HG03378 (cell line): ENCODE results near the gene SCG3.
A peak's percentile ranks its signal among the peaks of the same experiment; 100 is the strongest.

ENCODE experiments used
- ATAC-seq: cut with Tn5 transposase; IDR thresholded peaks from one replicate; pipeline ENCODE4 v1.9.1; 2021; ENCODE audit warnings: mild to moderate bottlenecking, moderate library complexity; ENCODE audit not compliant: unreplicated experiment

Gene SCG3

DNA sequence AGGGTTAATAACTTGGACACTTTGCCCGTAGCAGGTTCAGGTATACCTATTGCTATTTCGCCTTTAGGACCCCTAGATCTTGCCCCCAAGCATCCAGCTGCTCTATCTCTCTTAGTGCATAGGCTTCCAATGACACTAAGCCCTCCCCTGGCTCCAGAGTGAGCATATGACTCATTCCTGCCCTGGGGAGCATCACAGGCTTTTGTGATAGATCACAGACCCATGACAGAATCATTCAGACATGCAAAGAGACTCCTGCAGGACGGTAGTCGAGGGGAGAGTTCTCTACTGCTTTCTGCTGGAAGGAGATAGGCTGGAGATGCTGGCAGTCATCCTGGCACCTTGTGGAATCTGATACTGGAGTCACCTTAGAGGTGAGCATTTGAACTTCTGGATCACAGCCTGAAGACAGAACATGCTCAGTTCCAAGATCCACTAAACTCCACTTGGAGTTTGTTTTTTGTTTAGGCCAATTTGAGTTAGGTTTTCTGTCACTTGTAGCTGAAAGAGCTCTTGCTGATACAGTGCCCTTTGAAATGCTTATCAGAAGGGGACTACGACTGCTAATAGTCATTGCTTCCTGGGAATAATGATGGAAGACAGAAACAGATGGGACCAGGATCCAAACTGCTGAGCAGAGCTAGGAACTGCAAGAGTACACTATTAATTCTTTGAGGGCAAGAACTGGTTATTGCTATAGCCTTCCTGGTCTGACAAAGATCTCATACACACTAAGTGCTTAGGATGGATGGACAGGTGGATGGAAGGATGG, 45.2 kb downstream of the SCG3 start:
- peak; percentile 85 for ATAC-seq

GRCh38 chr15:51727141-51727897, 46.0 kb downstream of the SCG3 start:
- no peak for ATAC-seq

GRCh38 chr15:51731549-51732267, 50.4 kb downstream of the SCG3 start:
- ATAC-seq = peak; percentile 69

DNA sequence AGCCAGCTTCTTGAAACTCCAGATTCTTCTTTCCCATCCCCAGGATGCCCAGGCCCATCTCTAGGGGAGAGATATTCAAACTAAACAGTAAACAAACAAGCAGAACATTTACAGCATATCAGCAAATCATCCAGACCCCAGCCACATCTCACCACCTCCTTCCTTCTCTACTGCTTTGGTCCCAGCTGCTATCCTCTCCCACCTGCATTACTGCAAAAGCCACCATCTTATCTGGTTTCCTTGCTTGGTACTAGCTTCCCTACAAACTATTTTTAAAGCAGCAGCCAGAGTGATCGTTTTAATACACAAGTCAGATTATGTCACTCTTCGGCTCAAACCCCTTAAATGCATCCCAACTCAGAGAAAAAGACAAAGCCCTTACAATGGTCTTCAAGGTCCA, 51.3 kb downstream of the SCG3 start:
- no peak for ATAC-seq

- no peak for ATAC-seq
These were observed 54.1 kb downstream of the SCG3 start for GRCh38 chr15:51735228-51736010.

DNA sequence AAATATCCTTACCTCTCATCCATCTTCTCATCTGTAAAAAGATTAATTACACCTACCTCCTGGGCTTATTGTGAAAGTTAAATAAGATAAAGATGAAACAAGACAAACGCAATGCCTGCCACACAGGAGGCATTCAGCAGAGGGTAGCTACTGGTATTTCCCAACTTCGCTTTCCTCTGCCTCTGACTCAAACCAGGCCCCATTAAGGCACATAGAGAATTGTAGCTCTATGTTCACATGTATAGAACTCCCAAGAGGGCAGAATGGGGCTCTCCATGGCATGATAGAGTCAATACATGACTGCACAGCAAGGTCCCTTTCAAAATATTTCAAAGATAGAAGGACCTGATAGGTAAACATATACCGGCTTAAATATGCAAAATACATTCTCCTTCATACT, 54.8 kb downstream of the SCG3 start:
- peak; percentile 35 for ATAC-seq

GRCh38 chr15:51736751-51737521, 55.6 kb downstream of the SCG3 start:
- ATAC-seq = no peak

DNA sequence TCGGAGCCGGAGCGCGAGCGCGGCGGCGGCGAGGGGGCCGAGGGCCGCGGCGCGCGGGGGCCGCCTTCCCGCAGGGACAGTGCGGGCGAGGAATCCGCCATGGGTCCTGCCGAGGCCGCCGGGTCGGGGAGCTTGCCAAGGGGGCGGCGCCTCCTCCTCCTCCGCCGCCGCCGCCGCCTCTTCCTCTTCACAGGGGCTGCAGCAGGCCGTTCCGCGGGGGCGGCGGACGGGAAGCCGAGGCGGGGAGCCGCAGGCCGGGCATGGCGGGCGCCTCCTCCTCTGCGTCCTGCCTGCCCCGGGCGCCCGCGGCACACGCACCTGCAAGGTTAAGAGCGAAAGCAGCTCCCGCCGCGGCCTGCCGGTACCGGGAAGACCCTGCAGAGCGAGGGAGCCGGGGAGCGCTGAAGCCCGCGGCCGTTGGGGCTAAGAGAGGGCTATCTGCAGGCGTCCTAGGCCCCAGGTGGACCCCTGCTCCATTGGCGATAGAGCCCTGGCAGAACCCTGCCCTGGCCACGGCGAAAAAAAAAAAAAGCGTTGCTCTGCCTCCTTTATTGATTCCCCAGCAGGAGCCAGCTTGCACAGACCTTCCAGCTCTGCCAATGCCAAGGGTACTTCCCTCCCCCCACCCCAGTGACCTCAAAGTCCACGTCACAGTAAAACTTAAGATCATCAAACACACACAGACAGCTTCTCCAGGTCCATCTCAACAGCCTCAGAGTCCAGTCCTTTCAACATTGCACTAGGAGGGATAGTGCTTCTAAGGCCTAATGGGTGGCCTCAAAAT, 56.4 kb downstream of the SCG3 start, which contains the start of gene LYSMD2:
Gene LYSMD2 (minus strand): TSS at position 134 of the 784 bp plus-strand sequence. CDS start 33 bp downstream, at position 101.
- no peak for ATAC-seq

DNA sequence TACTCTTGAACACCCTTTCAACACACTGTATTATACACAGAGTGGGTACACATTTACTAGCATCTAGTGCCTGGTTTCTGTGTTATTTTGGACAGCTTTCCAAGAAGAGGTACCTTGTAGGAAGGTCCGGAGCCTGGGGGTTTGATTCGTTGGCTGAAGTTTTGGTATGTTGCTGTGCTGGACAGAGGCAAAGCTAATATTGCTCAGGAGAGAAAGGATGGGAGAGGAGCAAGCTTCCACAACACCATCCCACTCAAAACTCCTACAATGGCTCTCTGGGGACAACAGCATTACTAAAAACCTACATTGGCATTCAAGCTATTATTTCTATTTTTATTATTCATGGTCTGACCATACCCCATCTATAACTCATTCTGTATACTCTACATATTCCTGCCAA, 57.2 kb downstream of the SCG3 start:
- no peak for ATAC-seq

GRCh38 chr15:51739061-51739712, 57.9 kb downstream of the SCG3 start:
- ATAC-seq = no peak

- ATAC-seq = no peak
These were observed 68.0 kb downstream of the SCG3 start for GRCh38 chr15:51749307-51749706.

DNA sequence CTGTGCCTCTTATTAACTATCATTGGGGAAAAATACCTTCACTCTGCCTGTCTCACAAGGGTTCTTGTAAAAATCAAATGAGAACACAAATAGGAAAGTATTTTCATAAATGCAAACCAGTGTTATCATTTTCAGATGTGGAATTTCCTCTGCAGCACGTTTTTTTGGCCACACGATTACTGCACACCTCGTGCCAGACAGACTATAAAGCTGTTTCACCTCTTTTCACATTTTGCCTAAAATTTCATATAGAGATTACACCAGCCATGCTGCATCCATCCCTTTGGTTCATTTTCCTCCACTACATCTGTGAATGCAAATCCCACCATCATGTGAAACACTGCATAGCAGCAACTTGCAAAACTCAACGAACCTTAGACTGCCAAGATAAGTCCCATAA, 68.9 kb downstream of the SCG3 start:
- ATAC-seq = no peak

DNA sequence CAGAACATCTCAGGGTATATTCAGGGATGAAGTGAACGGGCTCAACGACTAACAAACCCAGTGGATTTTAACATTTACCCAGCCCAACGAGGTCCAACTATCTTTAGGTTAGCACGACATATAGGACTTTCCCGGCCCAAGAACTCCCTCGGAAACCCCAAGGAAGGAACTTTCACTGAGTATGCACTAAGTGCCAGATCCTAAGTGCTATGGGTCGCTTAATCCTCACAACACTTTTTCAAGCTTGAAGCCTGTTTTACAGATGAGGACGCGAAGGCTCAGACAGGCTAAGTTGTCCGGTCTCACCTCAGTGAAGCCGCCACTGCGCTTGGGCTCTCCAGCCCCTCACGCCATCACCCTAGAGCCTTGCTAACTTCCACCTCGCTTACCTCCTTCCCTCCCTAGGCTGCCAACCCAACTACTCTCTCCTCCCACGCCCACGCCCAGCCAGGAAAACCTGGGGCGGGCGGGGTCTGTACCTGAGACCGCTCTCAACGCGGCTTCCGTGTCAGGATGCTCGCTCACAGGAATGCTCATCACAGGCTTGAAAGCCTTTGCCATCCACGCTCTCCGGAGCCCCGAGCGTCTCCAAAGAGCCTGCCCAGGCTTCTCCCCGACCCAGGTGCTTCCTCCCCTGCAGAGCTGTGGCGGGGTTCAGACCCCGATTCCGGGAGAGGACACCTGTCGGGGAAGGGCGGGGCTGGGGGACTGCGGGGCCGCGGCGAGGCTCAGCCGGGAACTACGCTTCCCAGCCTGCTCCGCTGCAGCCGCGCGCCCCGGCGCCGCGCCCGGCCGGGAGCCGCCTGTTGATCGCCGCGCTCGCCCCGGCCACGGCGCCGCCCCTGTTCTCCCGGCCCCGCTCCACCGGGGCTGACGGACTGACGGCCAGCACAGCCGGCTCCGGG, 69.7 kb downstream of the SCG3 start, which contains the start of gene TMOD2:
Gene TMOD2 (plus strand): TSS at position 806 of the 905 bp plus-strand sequence. CDS start 14,845 bp downstream, outside the sequence.
- ATAC-seq = no peak

GRCh38 chr15:51751697-51752683, 70.7 kb downstream of the SCG3 start:
- ATAC-seq = no peak

DNA sequence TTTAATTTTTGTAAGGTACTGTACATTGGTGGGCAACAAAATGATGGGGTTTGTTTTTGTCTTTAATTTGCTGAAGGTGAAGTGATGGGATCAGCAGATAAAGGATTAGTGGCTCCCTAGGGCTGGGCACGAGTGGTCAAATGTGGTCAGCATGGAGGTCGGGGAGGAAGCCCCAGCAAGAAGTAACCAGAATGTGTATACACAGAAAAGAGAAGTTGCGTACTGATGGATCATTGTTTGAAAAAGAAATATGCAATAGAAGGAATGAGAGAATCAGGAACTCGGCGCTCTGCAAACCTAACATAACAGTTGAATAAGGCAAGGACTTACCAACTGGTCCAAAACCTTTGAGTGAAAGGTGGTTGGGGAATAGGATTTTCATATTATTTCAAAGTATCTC, 71.6 kb downstream of the SCG3 start:
- ATAC-seq = no peak

DNA sequence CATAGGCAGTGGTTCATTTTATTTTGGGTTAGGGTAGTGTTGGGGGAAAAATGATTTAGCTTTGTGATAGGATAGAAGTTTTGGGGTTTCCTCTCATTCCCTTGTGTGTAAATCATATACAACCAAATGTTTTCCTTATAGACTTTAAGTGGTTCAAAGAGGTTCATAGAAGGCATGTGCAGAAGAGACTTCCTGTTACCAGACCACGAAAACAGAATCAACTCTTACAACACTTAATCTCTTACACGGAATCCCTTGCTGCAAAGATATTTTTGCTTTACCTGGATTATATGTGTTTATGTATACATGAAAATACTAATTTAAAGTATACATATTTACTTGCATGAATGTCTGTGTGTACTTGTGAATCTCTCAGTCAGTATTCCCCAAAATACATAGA, 73.0 kb downstream of the SCG3 start:
- no peak for ATAC-seq
